GM12878 (cell line): ENCODE measurements around the gene PPP1R3C. TPM values are rescaled to one million over a fixed set of nuclear protein-coding genes. Genes with fewer than 3 reads are reported as not detected.

Experiments used
- ATAC-seq: fragments of 200-7000 bp; cut with Tn5 transposase; 3 replicates; pipeline ENCODE4 v1.9.1; 2020; ENCODE audit warnings: mild to moderate bottlenecking, moderate library complexity
- BruUV-seq: library from RNA; stranded (reverse); fragments of 400-500 nt; replicated peaks from 2 replicates; lab custom pipeline; 2021; lab: Mats Ljungman, UMichigan
- CTCF ChIA-PET: fragments of 300-600 bp; sonication (Branson Sonifier 250); formaldehyde crosslinking; extraction: SDS; loops from one replicate; lab custom pipeline; 2021; ENCODE audit warnings: inconsistent platforms; lab: Yijun Ruan, JAX
- POLR2A ChIA-PET: fragments of 350-600 bp; formaldehyde crosslinking; extraction: SDS; loops from one replicate; lab custom pipeline; 2021; ENCODE audit warnings: inconsistent platforms; lab: Charles Lee
- RAD21 ChIA-PET: fragments of 300-600 bp; sonication (Branson Sonifier 250); formaldehyde crosslinking; loops from one replicate; lab custom pipeline; 2023; ENCODE audit warnings: antibody characterized with exemption; ENCODE audit not compliant: unreplicated experiment; lab: Charles Lee
- SMC1A ChIA-PET: fragments of 300-600 bp; sonication (Branson Sonifier 250); formaldehyde crosslinking; loops from one replicate; lab custom pipeline; 2023; ENCODE audit not compliant: unreplicated experiment, uncharacterized antibody; lab: Charles Lee
- DNase-seq: peaks from one replicate; pipeline ENCODE4 v3.0.0-alpha.2; 2011; ENCODE audit warnings: low read depth, low spot score
- FAIRE-seq: peaks from 3 replicates; lab custom pipeline; 2011; peaks lifted over from hg19 to GRCh38; lab: Jason Lieb, UNC
- H2AFZ ChIP-seq: 2 replicates; pipeline ENCODE4 v1.6.0; 2011; ENCODE audit warnings: low read depth, low read length, control low read depth; ENCODE audit not compliant: control insufficient read depth
- H3K27ac ChIP-seq: 2 replicates; pipeline ENCODE4 v1.5.1; 2011; ENCODE audit warnings: control low read depth; ENCODE audit not compliant: control insufficient read depth, insufficient read depth
- H3K27me3 ChIP-seq, 2 experiments: replicated peaks in 1 of 2; 2 replicates each; pipeline versions ENCODE4 v1.6.0 to v1.6.1; 2011; ENCODE audit warnings: low read length in 1 of 2; ENCODE audit not compliant: control insufficient read depth in 2 of 2, insufficient read depth in 2 of 2
- H3K36me3 ChIP-seq, 2 experiments: 2 replicates each; pipeline ENCODE4 v1.5.1; 2011; ENCODE audit warnings: low read length in 1 of 2; ENCODE audit not compliant: control insufficient read depth in 2 of 2, insufficient read depth in 2 of 2
- H3K4me1 ChIP-seq: 2 replicates; pipeline ENCODE4 v1.6.1; 2011; ENCODE audit warnings: mild to moderate bottlenecking, low read length, moderate library complexity, mixed read lengths; ENCODE audit not compliant: control insufficient read depth, insufficient read depth
- H3K4me2 ChIP-seq: 2 replicates; pipeline ENCODE4 v1.6.0; 2011; ENCODE audit warnings: control low read depth; ENCODE audit not compliant: control insufficient read depth, insufficient read depth
- H3K4me3 ChIP-seq: fragments of 200-600 bp; sonication (generic); 2 replicates; pipeline ENCODE4 v1.5.1; 2016
- H3K79me2 ChIP-seq: 2 replicates; pipeline ENCODE4 v1.6.0; 2011; ENCODE audit warnings: low read length; ENCODE audit not compliant: control insufficient read depth, insufficient read depth
- H3K9ac ChIP-seq: 2 replicates; pipeline ENCODE4 v1.8.0; 2011; ENCODE audit warnings: low read length, control low read depth, mixed read lengths; ENCODE audit not compliant: control insufficient read depth, insufficient read depth
- H3K9me3 ChIP-seq: replicated peaks from 3 replicates; pipeline ENCODE4 v1.5.1; 2011; ENCODE audit warnings: mild to moderate bottlenecking, low read length; ENCODE audit not compliant: control insufficient read depth, insufficient read depth
- H4K20me1 ChIP-seq: 2 replicates; pipeline ENCODE4 v1.6.0; 2011; ENCODE audit not compliant: control insufficient read depth, insufficient read depth
- BACH1 ChIP-seq: fragments of 450-650 bp; IDR thresholded peaks from 2 replicates; pipeline ENCODE4 v1.6.1; 2017; ENCODE audit warnings: mild to moderate bottlenecking, borderline replicate concordance
- BHLHE40 ChIP-seq, 2 experiments: fragments of 450-650 bp in 1 of 2; IDR thresholded peaks; 2 replicates each; pipeline ENCODE4 v1.6.1; 2011 to 2017; ENCODE audit warnings: low read depth in 2 of 2, borderline replicate concordance in 1 of 2, improper control_type of control experiment in 1 of 2, low read length in 1 of 2, mild to moderate bottlenecking in 1 of 2
- CTCF ChIP-seq, 3 experiments: IDR thresholded peaks in 2 of 3; conservative IDR thresholded peaks in 1 of 3; 2 replicates each; pipeline ENCODE4 v1.5.1; 2011; ENCODE audit warnings: low read depth in 3 of 3, low read length in 3 of 3, mild to moderate bottlenecking in 3 of 3, control low read depth in 2 of 3, moderate library complexity in 2 of 3, inconsistent platforms in 1 of 3, mixed read lengths in 1 of 3; ENCODE audit not compliant: control insufficient read depth in 2 of 3, insufficient read depth in 1 of 3; ENCODE audit errors: extremely low read depth in 1 of 3
- E2F8 ChIP-seq: fragments of 450-650 bp; IDR thresholded peaks from 2 replicates; pipeline ENCODE4 v1.6.1; 2018; ENCODE audit warnings: mild to moderate bottlenecking, low read depth, moderate library complexity; ENCODE audit not compliant: partially characterized antibody
- EED ChIP-seq: sonication (generic); IDR thresholded peaks from 2 replicates; pipeline ENCODE4 v1.6.1; 2016; ENCODE audit warnings: antibody characterized with exemption, low read depth
- MEF2B ChIP-seq: fragments of 450-650 bp; IDR thresholded peaks from 2 replicates; pipeline ENCODE4 v1.6.1; 2018; ENCODE audit warnings: mild to moderate bottlenecking, moderate library complexity; ENCODE audit not compliant: partially characterized antibody, poor library complexity, severe bottlenecking
- MLLT1 ChIP-seq: fragments of 450-650 bp; IDR thresholded peaks from 2 replicates; pipeline ENCODE4 v1.6.1; 2016; ENCODE audit warnings: mild to moderate bottlenecking
- PAX8 ChIP-seq: fragments of 450-650 bp; IDR thresholded peaks from 2 replicates; pipeline ENCODE4 v1.6.1; 2017; ENCODE audit warnings: mild to moderate bottlenecking, moderate library complexity
- RB1 ChIP-seq: fragments of 450-650 bp; formaldehyde crosslinking; IDR thresholded peaks from 2 replicates; pipeline ENCODE4 v1.6.1; 2017; ENCODE audit warnings: mild to moderate bottlenecking, borderline replicate concordance
- RUNX3 ChIP-seq: IDR thresholded peaks from 2 replicates; pipeline ENCODE4 v1.6.1; 2012; ENCODE audit warnings: low read length, inconsistent platforms
- TARDBP ChIP-seq: IDR thresholded peaks from 2 replicates; pipeline ENCODE4 v1.6.1; 2016; ENCODE audit warnings: borderline replicate concordance
- WGBS: methylation state at CpG from one replicate; pipeline ENCODE4 v1.1.6; 2016; ENCODE audit warnings: low lambda C conversion rate; ENCODE audit not compliant: insufficient replicate concordance, insufficient coverage; ENCODE audit errors: missing lambda C conversion rate; 5-methylcytosine and 5-hydroxymethylcytosine counted together
- in situ Hi-C: fragments of 300-500 bp; cut with MboI; formaldehyde crosslinking; loops from 9 replicates; pipeline ENCODE4 v1.14.3; 2018; ENCODE audit warnings: mixed read lengths
- intact Hi-C: fragments of 100-400 bp; cut with micrococcal nuclease; formaldehyde crosslinking; loops from one replicate; pipeline ENCODE4 v1.14.2; 2022; ENCODE audit not compliant: unreplicated experiment
- polyA plus RNA-seq, 11 experiments: library from polyadenylated mRNA; depleted of rRNA in 4 of 11; unstranded in 6 of 11; stranded (reverse) in 5 of 11; fragments of >200 nt; fragmentation: Nextera tagmentation in 4 of 11; fragmentation: Illumina TruSeq in 1 of 11; extraction: Ambion mirVana in 4 of 11; extraction: Trizol in 1 of 11; gene quantifications; 1 replicate in 1 of 11; 2 replicates in 10 of 11; pipeline versions ENCODE4 v1.2.1 to v1.2.3, GENCODE V29; 2011 to 2016; ENCODE audit warnings: inconsistent platforms in 2 of 11, missing spikeins in 2 of 11, low read depth in 1 of 11
- total RNA-seq, 4 experiments: library from RNA; depleted of rRNA in 3 of 4; stranded (reverse); fragments of >200 nt in 3 of 4; fragmentation: Illumina TruSeq in 1 of 4; extraction: Trizol in 1 of 4; gene quantifications; 2 replicates each; pipeline versions ENCODE4 v1.2.1 to v1.2.3, GENCODE V29; 2013 to 2021

Gene PPP1R3C
- total and polyA plus RNA-seq, 10 of the 15 experiments (the other 5 are each of a cell fraction or from before 2014, with no cell fraction given): 0.01 to 0.08 (median 0.04) TPM; not detected in 6

DNA sequence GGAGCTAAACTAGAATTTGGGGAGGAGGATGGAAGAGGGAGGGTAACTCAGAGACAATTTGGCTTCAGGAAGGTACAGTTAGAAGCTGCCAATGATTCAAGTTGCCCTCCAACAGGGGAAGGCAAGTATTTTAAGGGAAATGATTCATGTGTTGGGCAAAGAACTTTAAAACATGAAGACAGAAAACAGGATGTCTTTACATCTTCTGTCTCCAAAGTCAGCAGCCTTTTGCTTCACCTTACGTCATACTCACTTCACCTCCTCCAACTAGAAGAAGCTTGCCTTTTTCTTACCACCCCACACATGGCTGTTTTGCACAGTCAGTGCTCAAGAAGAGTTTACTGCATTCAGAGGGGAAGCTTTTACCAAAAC is 36.1 kb downstream of the PPP1R3C start:
- Histone ChIP-seq H4K20me1 (no peaks in the 10 kb centered on the region), H3K9ac (no peak overlapping the region), H3K27me3 (no peaks in the 10 kb centered on the region; a peak in 3 of 4 replicates), H3K4me2 (no peak overlapping the region), H3K4me1 (no peaks in the 10 kb centered on the region), H3K9me3 (no peaks in the 10 kb centered on the region), H3K79me2 (no peaks in the 10 kb centered on the region), H3K36me3 (no peaks in the 10 kb centered on the region), H3K27ac (no peak overlapping the region), H2AFZ (no peak overlapping the region), H3K4me3 (no peak overlapping the region)
- CTCF ChIA-PET: no interaction called here
- BruUV-seq: no TSS peak
- RAD21 ChIA-PET: no interaction called here
- DNase-seq (no peak), ATAC-seq (no peak), FAIRE-seq (no peak)
- in situ Hi-C loops (no loop called here), intact Hi-C loops (no loop called here)
- POLR2A ChIA-PET: no interaction called here
- TF ChIP-seq PAX8 (no peak), TARDBP (no peak), CTCF (IDR thresholded peaks at IDR 0.05 in 2 of 3, conservative IDR thresholded peaks at IDR 0.05 in 1 of 3; ENCODE audit: control insufficient read depth in 2 of 3, extremely low read depth in 1 of 3, insufficient read depth in 1 of 3, low read depth in 3 of 3, low read length in 3 of 3) (no peak), BHLHE40 (IDR thresholded peaks at IDR 0.05; ENCODE audit: borderline replicate concordance in 1 of 2, low read depth in 2 of 2, low read length in 1 of 2) (no peak), RUNX3 (no peak), EED (no peak), MLLT1 (no peak), RB1 (no peak), E2F8 (no peak), BACH1 (no peak), MEF2B (no peak)
- WGBS: 36% methylated on average over 1 of the region's 1 CpG
- SMC1A ChIA-PET: no interaction called here
